GM19395 (cell line): ENCODE data around the gene PNPLA6.

ENCODE experiments used
- ATAC-seq: cut with Tn5 transposase; IDR thresholded peaks from one replicate; pipeline ENCODE4 v1.9.1; 2021; ENCODE audit warnings: mild to moderate bottlenecking, moderate library complexity; ENCODE audit not compliant: unreplicated experiment

The PNPLA6 gene

DNA sequence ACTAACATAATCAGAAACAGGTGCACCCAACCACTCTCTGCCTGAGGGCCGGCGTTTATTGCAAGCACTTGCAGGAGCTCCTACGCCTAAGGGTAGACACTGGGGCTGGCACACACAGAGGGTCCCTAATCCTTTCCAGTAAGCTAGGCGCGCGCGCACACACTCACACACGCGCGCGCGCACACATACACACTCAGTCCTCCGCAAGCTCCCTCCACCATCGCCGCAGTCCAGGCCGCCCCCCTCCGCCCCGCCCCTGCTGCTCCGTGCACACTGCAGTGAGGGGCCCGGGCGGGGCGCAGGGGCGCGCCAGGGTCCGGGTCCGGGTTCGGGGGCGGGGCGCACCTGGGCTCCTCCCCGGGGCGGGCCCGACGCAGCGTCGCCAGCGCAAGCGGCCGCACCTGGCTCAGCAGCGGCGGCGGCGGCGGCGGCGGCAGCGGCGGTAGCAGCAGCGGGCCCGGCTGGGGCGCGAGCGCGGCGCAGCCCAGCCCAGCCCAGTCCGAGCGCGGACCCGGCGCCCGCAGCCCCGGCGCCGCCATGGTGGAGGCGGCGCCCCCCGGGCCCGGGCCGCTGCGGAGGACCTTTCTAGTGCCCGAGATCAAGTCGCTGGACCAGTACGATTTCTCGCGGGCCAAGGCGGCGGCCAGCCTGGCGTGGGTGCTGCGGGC lies 60.1 kb downstream of the PNPLA6 start, which contains the start of gene CAMSAP3:
CAMSAP3 (plus strand) TSS at position 398 of the 668 bp plus-strand sequence; CDS start at position 538, 140 bp downstream.
- no peak for ATAC-seq

DNA sequence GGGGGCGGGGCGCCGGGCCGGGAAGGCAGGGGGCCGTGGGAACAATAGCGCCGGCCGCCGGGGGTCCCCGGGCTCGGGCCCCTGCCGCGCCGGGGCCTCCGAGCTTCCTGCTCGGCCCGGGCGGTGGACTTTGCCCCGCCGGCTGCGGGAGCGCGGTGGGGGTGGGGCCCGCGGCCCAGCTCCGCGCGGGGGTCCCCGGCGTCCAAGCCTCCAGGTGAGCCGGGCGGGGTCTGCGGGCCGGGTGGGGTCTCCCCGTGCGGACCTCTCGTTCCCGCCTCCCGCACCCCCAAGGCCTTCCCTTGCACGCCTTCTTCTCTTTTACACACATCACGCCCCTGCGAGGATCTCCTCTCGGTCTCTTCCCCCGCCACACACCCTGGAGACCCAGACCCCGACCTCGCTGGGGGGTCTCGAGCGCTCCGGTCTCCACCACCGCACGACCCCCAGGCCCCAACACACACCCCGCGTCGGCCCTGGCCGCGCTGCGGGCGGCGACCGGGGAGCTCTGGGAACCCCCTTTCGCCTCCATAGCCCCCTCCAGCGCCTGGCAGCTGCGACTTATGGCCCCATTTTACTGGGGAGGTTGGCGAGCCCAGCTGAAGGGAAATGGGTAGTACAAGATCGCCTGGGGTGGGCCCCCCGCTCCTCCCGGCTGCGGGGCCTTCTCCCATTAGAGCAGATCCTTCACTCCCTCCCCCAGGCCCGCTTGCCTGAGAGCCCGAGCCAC lies 60.9 kb downstream of the PNPLA6 start:
- no peak for ATAC-seq

DNA sequence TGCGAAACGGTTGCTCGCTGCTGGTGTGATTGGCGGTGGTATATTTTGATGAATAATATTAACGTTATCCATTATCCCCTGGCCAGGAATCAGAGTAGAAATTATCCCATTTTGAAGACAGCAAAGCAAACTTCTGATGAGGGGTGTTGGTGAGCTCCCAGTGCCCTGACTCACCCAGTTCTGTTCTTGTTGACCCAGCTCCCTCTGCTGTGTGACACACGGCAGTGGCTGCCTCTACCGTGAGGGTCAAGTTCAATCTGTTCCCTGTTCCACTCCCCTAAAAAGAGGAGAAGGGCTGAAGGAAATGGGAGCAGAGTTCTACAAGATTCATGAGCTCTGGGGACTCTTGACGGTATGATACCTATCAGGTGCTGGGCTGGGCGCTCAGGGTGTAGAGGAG lies 62.2 kb downstream of the PNPLA6 start:
- no peak for ATAC-seq

DNA sequence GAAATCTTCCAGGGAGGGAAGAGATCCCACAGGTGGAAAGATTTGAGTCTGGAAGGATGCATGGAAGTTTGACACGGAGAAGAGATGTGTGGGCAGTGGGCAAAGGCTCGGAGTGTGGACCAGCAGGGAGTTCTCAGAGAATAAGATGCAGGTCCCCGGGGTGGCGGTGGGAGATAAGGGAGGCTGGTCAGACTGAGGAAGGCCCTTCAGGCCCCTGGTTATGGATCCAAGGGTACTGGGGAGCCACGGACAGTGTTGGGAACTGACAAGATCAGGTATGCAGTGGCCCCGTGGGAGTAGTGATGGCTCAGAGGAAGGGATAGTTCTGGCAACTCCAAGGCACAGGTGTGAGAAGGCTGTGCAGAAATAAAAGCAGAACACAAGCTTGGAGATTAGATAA lies 62.7 kb downstream of the PNPLA6 start:
- no peak for ATAC-seq

DNA sequence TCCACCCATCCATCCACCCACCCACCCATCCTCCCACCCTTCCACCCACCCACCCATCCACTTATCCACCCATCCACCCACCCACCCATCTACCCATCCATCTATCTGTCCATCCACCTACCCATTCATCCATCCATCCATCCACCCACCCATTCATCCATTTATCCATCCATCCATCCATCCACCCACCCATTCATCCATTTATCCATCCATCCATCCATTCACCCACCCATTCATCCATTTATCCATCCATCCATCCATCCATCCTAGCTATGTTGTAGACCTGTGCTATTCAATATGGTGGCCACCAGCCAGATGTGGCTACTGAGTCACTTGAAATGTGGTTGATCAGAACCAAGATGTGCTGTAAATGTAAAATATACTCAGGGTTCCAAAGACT lies 65.2 kb downstream of the PNPLA6 start:
- ATAC-seq = no peak

DNA sequence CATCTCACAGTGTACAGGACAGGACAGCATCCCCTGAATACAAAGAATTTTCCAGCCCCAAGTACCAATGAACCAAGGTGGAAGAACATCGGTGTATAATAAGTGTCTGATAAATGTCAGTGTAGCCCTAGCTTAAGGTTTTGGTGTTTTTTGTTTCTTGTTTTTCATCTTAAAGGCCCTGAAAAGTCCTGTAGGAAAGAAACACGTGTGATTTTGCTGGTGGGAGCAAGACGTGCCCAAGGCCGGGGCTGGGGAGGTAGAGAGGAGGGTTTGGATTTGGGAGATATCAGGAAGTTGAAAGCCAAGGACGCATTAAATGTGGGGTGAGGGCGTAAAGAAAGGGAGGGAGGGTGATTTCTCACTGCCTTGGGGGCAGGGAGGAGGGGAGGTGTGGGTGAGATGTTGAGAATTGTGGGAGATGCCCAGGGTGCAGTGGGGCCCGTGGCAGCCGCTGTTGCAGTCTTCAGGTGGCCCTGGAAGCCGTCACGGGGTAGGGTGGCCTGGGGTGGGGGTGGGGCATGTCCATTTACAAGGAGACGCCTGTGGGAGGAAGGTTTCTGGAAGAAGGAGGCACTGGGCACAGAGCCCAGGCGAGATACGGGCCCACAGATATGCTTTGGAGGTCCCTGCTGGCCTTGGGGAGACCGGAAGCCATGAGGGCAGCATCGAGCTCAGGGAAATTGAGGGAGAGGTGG lies 66.9 kb downstream of the PNPLA6 start:
- no peak for ATAC-seq

DNA sequence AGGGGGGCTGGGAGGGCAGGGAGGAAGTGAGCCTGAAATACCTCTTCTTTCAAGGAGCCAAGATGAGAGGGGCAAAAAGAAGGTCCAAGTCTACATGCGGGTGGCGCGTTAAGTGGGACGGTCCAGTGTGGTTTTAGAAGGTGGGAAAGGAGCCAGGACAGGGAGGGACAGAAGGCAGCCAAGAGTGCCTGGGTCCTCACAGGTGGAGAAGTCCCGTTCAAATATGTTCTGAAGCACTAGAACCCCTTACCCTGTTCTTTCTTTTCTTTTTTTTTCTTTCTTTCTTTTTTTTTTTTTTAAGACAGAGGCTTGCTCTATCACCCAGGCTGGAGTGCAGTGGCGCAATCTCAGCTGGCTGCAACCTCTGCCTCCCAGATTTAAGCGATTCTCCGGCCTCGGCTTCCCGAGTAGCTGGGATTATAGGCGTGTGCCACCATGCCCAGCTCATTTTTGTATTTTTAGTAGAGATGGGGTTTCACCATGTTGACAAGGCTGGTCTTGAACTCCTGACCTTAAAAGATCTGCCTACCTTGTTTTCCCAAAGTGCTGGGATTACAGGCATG lies 67.5 kb downstream of the PNPLA6 start:
- ATAC-seq = no peak

DNA sequence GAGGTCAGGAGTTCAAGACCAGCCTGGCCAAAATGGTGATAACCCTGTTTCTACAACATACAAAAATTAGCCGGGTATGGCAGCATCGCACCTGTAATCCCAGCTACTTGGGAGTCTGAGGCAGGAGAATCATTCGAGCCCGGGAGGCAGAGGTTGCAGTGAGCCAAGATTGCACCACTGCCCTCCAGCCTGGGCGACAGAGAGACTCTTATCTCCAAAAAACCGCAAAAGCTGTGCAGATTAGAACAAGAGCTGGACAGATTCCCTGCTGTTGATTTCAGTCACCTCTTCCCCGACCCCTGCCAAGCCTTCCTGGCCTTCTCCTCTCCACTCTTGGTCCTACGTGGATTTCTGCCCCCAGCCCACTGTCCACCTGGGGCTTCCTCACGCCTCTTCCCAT lies 68.4 kb downstream of the PNPLA6 start:
- no peak for ATAC-seq

DNA sequence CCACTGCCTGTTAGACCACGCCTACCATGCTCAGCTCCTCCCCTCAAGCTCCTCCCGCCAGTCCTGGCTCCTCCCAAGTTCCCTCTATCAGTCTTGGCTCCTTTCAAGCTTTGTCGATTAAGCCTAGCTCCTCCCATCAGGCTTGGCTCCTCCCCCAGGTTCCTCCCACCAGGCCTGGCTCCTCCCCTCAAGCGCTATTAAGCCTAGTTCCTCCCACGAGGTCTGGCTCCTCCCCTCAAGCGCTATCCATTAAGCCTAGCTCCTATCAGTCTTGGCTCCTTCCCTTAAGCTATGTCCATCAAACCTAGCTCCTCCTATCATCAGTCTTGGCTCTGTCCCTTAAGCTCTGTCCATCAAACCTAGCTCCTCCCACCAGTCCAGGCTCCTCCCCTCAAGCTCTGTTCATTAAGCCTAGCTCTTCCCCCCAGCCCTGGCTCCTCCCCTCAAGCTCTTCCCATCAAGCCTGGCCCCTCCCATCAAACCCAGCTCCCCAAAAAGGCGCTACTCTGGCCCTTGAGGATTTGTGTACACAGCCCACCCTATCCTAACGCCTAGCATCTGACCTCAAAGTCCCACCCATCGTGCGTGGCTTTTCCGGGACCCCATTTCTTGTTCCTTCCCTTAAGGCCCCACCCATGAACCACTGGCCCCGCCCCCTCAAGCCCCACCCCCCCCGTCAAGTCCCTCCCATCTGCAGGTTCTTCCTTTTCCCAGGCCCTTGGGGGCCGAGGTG lies 70.1 kb downstream of the PNPLA6 start:
- ATAC-seq = no peak

DNA sequence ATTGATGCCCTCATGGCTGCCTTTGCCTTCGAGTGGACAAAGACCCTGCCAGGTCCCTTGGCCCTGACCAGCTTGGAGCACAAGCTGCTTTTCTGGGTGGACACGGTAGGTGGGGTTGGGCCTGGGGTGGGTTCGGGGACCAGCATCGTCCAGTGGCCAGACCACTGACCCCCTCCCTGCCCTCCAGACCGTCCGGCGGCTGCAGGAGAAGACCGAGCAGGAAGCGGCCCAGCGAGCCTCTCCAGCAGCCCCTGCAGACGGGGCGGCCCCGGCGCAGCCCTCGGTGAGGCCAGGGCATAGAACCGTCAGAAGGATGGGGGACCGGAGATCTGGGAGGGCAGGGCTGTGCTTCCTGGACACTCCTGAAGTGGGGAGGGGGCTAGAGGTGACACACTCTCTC lies 70.8 kb downstream of the PNPLA6 start:
- no peak for ATAC-seq

DNA sequence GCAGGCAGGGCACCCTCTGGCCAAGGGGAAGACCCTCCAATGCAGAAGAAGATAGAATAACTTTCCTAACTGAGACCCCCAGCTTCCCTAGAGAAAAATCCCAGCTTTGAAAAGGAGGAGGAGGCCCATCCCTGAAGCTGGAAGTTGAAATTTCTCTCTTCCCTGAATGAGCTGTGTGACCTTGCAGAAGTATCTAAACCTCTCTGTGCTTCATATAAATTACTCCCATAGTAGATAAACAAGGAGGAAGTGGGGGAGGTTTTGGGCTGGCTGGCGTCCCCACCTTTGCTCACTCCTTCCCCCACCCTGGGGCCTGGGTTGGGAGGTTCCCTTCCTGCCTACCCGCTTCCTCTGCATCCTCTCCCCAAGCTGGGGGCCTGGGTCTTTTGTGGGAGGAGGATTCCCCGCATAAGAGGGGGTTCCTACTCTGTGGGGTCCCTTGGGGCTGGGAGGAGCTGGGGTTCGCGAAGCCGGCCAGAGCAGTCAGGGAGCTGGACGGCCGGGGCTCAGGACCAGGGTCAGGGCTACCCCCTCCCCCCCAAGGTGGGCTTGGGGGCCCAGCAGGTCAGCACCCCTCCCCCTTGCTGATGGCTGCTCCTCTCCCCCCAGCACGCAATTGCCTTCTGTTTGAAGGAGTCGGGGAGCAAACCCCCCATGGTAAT lies 71.8 kb downstream of the PNPLA6 start:
- ATAC-seq = no peak

DNA sequence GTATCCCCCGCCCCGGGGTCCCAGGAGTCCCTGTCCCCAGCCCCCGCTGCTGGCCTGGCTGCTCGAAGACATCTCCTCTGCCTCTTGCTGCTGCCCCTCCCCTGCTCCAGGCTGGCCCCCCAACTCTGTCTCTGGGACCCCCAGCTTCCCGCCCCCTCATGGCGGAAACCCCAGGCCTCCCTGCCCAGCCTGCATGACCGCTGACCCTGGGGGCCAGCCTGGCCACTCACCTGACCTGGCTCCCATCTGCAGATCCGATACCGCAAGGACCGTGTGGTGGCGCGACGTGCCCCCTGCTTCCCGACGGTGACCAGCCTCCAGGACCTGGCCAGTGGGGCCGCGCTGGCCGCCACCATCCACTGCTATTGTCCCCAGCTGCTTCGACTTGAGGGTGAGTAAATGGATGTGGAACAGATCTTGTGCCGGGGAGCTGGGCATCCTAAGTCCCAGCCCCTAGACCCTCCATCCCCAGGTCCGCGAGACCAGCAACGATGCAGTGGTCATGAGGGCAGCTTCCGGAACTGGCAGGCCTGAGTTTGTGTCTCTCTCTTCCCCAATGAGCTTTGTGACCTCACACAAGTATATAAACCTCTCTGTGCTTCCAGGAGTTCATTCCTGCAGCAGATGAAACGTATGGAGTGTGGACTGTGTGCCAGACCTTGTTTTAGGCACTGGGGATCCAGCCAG lies 72.5 kb downstream of the PNPLA6 start:
- no peak for ATAC-seq

DNA sequence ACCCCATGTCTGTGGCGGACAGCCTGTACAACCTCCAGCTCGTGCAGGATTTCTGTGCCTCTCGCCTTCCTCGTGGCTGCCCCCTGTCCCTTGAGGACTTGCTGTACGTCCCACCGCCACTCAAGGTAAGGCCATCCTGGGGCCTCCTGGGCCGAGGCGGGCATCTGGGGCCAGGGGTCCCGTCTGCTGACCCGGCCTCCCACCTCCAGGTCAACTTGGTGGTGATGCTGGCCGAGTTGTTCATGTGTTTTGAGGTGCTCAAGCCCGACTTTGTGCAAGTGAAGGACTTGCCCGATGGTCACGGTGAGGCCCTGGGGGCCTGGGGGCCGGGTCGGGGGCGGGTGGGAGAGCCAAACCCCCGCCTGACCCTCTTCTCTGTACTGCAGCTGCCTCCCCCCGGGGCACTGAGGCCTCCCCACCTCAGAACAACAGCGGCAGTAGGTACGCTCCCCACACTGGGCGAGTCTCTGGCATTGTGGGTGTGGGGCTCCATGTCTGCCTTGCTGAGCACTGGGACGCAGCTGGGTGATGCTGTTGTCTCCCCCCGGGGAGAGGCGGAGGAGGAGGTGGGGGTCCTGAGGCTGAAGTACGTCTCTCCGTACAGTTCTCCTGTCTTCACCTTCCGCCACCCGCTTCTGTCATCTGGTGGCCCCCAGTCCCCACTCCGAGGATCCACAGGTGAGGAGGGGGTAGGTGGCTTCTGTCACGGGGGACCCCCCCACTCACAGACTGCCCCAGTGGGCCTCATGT lies 75.1 kb downstream of the PNPLA6 start:
- ATAC-seq = no peak
